Pancreas (tissue), 10 donors: ENCODE data around the gene DARS2. TPM values are rescaled to one million over a fixed set of nuclear protein-coding genes. Genes with fewer than 3 reads are reported as not detected.
A peak's percentile ranks its signal among the peaks of the same experiment; 100 is the strongest.

Source experiments
- ATAC-seq, 4 donors: fragments of 200-7000 bp; cut with Tn5 transposase; one replicate each; pipeline versions ENCODE4 v1.8.0 to v1.9.1; 2020; ENCODE audit warnings: mild to moderate bottlenecking in 4 of 4, moderate library complexity in 4 of 4
- DNase-seq, 6 donors: peaks; one replicate each; pipeline ENCODE4 v3.0.0-alpha.2; 2020
- FAIRE-seq: peaks from 2 replicates; lab custom pipeline; 2012; peaks lifted over from hg19 to GRCh38; lab: Jason Lieb, UNC
- H3K27ac ChIP-seq, 4 donors: fragments of 200-600 bp; sonication (generic); 1 replicate in 3 of 4; 2 replicates in 1 of 4; pipeline versions ENCODE4 v1.5.0 to v1.8.0; 2020
- H3K27me3 ChIP-seq, 4 donors: fragments of 200-600 bp; one replicate each; pipeline ENCODE4 v1.8.0; 2021
- H3K36me3 ChIP-seq, 3 donors: fragments of 200-600 bp; sonication (generic) in 1 of 3; one replicate each; pipeline versions ENCODE4 v1.5.0 to v1.8.0; 2020 to 2021
- H3K4me1 ChIP-seq, 3 donors: fragments of 200-600 bp; one replicate each; pipeline ENCODE4 v1.8.0; 2021
- H3K4me3 ChIP-seq, 4 donors: fragments of 200-600 bp; sonication (generic) in 2 of 4; one replicate each; pipeline versions ENCODE4 v1.5.0 to v1.8.0; 2020 to 2021
- H3K9me3 ChIP-seq, 4 donors: fragments of 200-600 bp; one replicate each; pipeline ENCODE4 v1.8.0; 2021
- WGBS, 2 donors: extraction: QIAGEN DNeasy Blood & Tissue Kit; methylation state at CpG; one replicate each; pipeline ENCODE4 v1.1.7; 2013; 5-methylcytosine and 5-hydroxymethylcytosine counted together
- intact Hi-C, 3 donors: fragments of 100-400 bp; cut with DNase I; formaldehyde crosslinking; loops; one replicate each; pipeline versions ENCODE4 v1.11.1 to v1.14.2; 2022
- polyA plus RNA-seq, 2 donors: library from polyadenylated mRNA; stranded (reverse); fragments of 200-250 nt; gene quantifications; one replicate each; pipeline ENCODE4 v1.2.3, GENCODE V29; 2013
- total RNA-seq, 6 donors: library from RNA; stranded (reverse); fragmentation: NEBNext Ultra II Directional in 4 of 6; extraction: Animal tissue kit (Norgen Biotek cat#: 25700) in 4 of 6; gene quantifications; one replicate each; pipeline versions ENCODE4 v1.2.1 to v1.2.4, GENCODE V29; 2021 to 2023
- TF ChIP-seq, protein P1 (sequence below), 4 donors: fragments of 200-600 bp; sonication (generic) in 3 of 4; IDR thresholded peaks; one replicate each; pipeline versions ENCODE4 v1.5.0 to v1.8.0; 2021; ENCODE audit warnings: antibody characterized with exemption in 4 of 4
- donor health status: healthy with polysubstance abuse.
- donor health status: DM: no; HTN: no; CAD: no; lungs with moderate emphysema.
- donor health status: DM: no; HTN: no; CAD: no.
- donor health status: control.
- donor health status: control.
- donor health status: Bipolar disorder and iron deficiency.
- donor health status: DM: yes; HTN: yes; CAD: no.
- donor health status: DM: no; HTN: no; CAD: no.
- donor health status: DM: no; HTN: no; CAD: no.
- donor health status: DM: yes; HTN: yes; CAD: no.

Gene DARS2
- total and polyA plus RNA-seq, 8 donors, result 3.4 to 11.1 (median 5.2) TPM

DNA sequence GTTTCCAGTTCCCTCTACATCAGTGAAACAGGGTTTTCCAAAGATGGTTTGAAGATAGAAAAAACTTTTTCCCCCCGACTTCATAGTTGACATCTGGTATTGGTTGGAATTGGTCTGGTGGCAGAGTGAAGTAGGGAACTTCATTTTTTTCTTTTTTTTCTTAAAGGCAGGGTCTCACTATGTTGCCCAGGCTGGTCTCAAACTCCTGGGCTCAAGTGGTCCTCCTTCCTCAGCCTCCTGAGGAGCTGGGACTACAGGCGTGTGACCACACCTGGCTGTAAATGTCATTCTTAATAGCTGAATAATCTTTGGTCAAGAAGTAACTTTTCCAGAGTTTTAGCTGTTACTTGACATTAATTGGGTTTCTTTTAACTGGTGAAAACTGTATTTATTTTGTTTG, 65.4 kb downstream of the DARS2 start:
- no peak for ATAC-seq
- H3K27me3 ChIP-seq, result no peaks in the 10 kb centered on the region
- H3K27ac ChIP-seq, result no peak overlapping the region
- H3K4me1 ChIP-seq, result no peaks in the 10 kb centered on the region
- H3K9me3 ChIP-seq, result no peaks in the 10 kb centered on the region
- WGBS, 2 donors, result 93 to 100% methylated on average over 2 of the region's 2 CpGs
- H3K36me3 ChIP-seq, result peaks cover 0 to 18% (median 9%) of the 10 kb centered on the region in 3 donors
- DNase-seq, result no peak
- TF ChIP-seq, protein P1, sequence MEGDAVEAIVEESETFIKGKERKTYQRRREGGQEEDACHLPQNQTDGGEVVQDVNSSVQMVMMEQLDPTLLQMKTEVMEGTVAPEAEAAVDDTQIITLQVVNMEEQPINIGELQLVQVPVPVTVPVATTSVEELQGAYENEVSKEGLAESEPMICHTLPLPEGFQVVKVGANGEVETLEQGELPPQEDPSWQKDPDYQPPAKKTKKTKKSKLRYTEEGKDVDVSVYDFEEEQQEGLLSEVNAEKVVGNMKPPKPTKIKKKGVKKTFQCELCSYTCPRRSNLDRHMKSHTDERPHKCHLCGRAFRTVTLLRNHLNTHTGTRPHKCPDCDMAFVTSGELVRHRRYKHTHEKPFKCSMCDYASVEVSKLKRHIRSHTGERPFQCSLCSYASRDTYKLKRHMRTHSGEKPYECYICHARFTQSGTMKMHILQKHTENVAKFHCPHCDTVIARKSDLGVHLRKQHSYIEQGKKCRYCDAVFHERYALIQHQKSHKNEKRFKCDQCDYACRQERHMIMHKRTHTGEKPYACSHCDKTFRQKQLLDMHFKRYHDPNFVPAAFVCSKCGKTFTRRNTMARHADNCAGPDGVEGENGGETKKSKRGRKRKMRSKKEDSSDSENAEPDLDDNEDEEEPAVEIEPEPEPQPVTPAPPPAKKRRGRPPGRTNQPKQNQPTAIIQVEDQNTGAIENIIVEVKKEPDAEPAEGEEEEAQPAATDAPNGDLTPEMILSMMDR (IDR thresholded peaks at IDR 0.05), result no peak
- intact Hi-C loops, result no loop called here
- H3K4me3 ChIP-seq, result no peak overlapping the region
- FAIRE-seq, result no peak

GRCh38 chr1:173893611-173894010, 69.1 kb downstream of the DARS2 start:
- H3K4me3 ChIP-seq, result no peak overlapping the region
- no peaks in the 10 kb centered on the region for H3K27me3 ChIP-seq
- TF ChIP-seq, protein P1 (IDR thresholded peaks at IDR 0.05), result no peak
- H3K27ac ChIP-seq, result no peak overlapping the region
- H3K9me3 ChIP-seq, result no peaks in the 10 kb centered on the region
- 97% methylated on average over 1 of the region's 1 CpG for WGBS, 2 donors
- H3K4me1 ChIP-seq, result peaks cover 0 to 5% (median 3%) of the 10 kb centered on the region in 3 donors
- ATAC-seq (peak in 1 of 4 donors; percentile 32), DNase-seq (no peak), FAIRE-seq (no peak)
- H3K36me3 ChIP-seq, result no peaks in the 10 kb centered on the region
- intact Hi-C loops, result no loop called here

- Histone ChIP-seq H3K4me1 (peaks cover 0 to 5% (median 3%) of the 10 kb centered on the region in 3 donors), H3K36me3 (no peaks in the 10 kb centered on the region), H3K27me3 (no peaks in the 10 kb centered on the region), H3K4me3 (no peak overlapping the region), H3K27ac (no peak overlapping the region), H3K9me3 (no peaks in the 10 kb centered on the region)
- DNase-seq, result no peak
- intact Hi-C loops, result no loop called here
- no peak for FAIRE-seq
- TF ChIP-seq, protein P1 (IDR thresholded peaks at IDR 0.05), result no peak
- ATAC-seq, result no peak
- WGBS, 2 donors, result 76 to 86% methylated on average over 3 of the region's 3 CpGs
These were observed 69.7 kb downstream of the DARS2 start for GRCh38 chr1:173894189-173894588.

DNA sequence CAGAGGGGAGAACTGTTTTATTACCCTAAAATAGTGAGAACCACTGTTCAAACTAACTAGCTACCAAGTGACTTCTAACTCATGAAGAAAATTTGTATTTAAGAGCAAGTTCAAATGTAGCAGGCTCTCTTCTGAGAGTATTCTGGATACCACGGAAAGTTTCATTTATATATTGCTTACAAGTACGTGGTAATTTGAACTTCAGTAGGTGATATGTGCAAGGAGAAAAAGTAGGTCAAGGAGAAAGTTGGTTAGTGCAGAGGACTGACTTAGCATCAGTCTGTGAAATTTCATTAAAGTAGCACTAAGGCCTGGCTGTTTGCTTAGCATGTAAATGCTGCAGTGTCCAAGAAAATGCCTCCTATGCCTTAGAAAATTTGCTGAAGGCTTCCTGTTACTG, 76.0 kb downstream of the DARS2 start:
- DNase-seq, result no peak
- Histone ChIP-seq H3K4me1 (peaks cover 5 to 11% (median 11%) of the 10 kb centered on the region in 3 donors), H3K27ac (no peak overlapping the region), H3K9me3 (no peaks in the 10 kb centered on the region), H3K36me3 (no peaks in the 10 kb centered on the region), H3K4me3 (no peak overlapping the region), H3K27me3 (no peaks in the 10 kb centered on the region)
- WGBS, 2 donors, result 46 to 62% methylated on average over 2 of the region's 2 CpGs
- no peak for ATAC-seq
- no peak for FAIRE-seq
- intact Hi-C loops, result no loop called here
- TF ChIP-seq, protein P1 (IDR thresholded peaks at IDR 0.05), result no peak

GRCh38 chr1:173900992-173901391, 76.5 kb downstream of the DARS2 start:
- 65 to 85% methylated on average over 3 of the region's 3 CpGs for WGBS, 2 donors
- Histone ChIP-seq H3K4me3 (no peak overlapping the region), H3K27ac (no peak overlapping the region), H3K4me1 (peaks cover 5 to 11% (median 11%) of the 10 kb centered on the region in 3 donors), H3K27me3 (no peaks in the 10 kb centered on the region), H3K9me3 (no peaks in the 10 kb centered on the region), H3K36me3 (no peaks in the 10 kb centered on the region)
- TF ChIP-seq, protein P1 (IDR thresholded peaks at IDR 0.05), result no peak
- FAIRE-seq (no peak), DNase-seq (no peak), ATAC-seq (no peak)
- intact Hi-C loops, result no loop called here
